NOMO-1 treated with DMSO at 0.1 percent for 48 hours (cell line): ENCODE results near the gene LAMA2.

ENCODE experiments used
- DNase-seq: peaks from one replicate; lab custom pipeline; 2025; ENCODE audit not compliant: unreplicated experiment; lab: John Stamatoyannopoulos, UW

Gene LAMA2

GRCh38 chr6:129346964-129347363 is 464.0 kb downstream of the LAMA2 start:
- DNase-seq: no peak

- DNase-seq: no peak
Measured at GRCh38 chr6:129350278-129350677, 467.3 kb downstream of the LAMA2 start.

- no peak for DNase-seq
Measured at GRCh38 chr6:129351807-129352206, 468.9 kb downstream of the LAMA2 start.

- no peak for DNase-seq
Measured at GRCh38 chr6:129353067-129353466, 470.1 kb downstream of the LAMA2 start.

GRCh38 chr6:129356129-129356528 is 473.2 kb downstream of the LAMA2 start:
- DNase-seq: no peak

- no peak for DNase-seq
Measured at GRCh38 chr6:129359811-129360681, 477.1 kb downstream of the LAMA2 start.

- no peak for DNase-seq
Measured at GRCh38 chr6:129360682-129360955, 477.7 kb downstream of the LAMA2 start.

- DNase-seq: no peak
Measured at GRCh38 chr6:129364037-129364436, 481.1 kb downstream of the LAMA2 start.

GRCh38 chr6:129364767-129365166 is 481.8 kb downstream of the LAMA2 start:
- no peak for DNase-seq

- no peak for DNase-seq
Measured at GRCh38 chr6:129368076-129368475, 485.1 kb downstream of the LAMA2 start.

- DNase-seq: no peak
Measured at GRCh38 chr6:129368970-129369369, 486.0 kb downstream of the LAMA2 start.

GRCh38 chr6:129369737-129370136 is 486.8 kb downstream of the LAMA2 start:
- DNase-seq: no peak

GRCh38 chr6:129370268-129370916 is 487.5 kb downstream of the LAMA2 start:
- peak; percentile 21 for DNase-seq

- no peak for DNase-seq
Measured at GRCh38 chr6:129381885-129382284, 498.9 kb downstream of the LAMA2 start.

- no peak for DNase-seq
Measured at GRCh38 chr6:129382916-129383315, 500.0 kb downstream of the LAMA2 start.

- DNase-seq: no peak
Measured at GRCh38 chr6:129385117-129385516, 502.2 kb downstream of the LAMA2 start.

- no peak for DNase-seq
Measured at GRCh38 chr6:129390900-129391299, 508.0 kb downstream of the LAMA2 start.

GRCh38 chr6:129393654-129394053 is 510.7 kb downstream of the LAMA2 start:
- DNase-seq: peak; percentile 58

- DNase-seq: no peak
Measured at GRCh38 chr6:129398764-129399163, 515.8 kb downstream of the LAMA2 start.

- DNase-seq: no peak
Measured at GRCh38 chr6:129402244-129402643, 519.3 kb downstream of the LAMA2 start.

GRCh38 chr6:129411092-129411491 is 528.2 kb downstream of the LAMA2 start:
- no peak for DNase-seq

GRCh38 chr6:129416337-129416990 is 533.5 kb downstream of the LAMA2 start:
- no peak for DNase-seq
